ENCODE results near the gene CTXN2.

Gene CTXN2

DNA sequence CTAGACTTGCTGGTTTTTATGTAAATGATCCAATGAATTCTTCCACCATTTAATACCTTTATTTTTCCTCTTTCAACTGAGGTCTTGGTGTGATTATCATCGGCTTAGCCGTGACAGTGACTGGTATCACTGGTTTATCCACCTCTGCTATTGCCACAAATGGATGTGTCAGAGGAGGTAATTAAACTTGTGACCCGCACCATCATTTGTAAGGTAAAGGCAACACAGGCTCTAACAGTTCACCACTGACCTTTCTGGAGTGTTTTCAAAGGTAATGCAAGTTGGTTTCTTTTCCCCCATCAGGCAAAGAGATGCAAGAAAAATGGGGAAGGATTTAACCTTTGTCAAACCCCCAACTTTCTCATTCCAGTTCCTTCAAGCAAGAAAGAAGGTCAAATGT is 34.3 kb downstream of the CTXN2 start:
- H3K27me3 ChIP-seq (ENCODE audit: insufficient read depth, poor library complexity, severe bottlenecking), result peaks cover 8% of the 10 kb centered on the region
- no peak overlapping the region for H3K27ac ChIP-seq (replicated peaks)
- TF ChIP-seq GABPA (IDR thresholded peaks at IDR 0.05; ENCODE audit: low read depth) (no peak), POLR2AphosphoS5 (IDR thresholded peaks at IDR 0.05; ENCODE audit: low read depth) (no peak), SPI1 (IDR thresholded peaks at IDR 0.05; ENCODE audit: borderline replicate concordance, low read depth) (no peak)
- TF ChIP-seq, protein P1, sequence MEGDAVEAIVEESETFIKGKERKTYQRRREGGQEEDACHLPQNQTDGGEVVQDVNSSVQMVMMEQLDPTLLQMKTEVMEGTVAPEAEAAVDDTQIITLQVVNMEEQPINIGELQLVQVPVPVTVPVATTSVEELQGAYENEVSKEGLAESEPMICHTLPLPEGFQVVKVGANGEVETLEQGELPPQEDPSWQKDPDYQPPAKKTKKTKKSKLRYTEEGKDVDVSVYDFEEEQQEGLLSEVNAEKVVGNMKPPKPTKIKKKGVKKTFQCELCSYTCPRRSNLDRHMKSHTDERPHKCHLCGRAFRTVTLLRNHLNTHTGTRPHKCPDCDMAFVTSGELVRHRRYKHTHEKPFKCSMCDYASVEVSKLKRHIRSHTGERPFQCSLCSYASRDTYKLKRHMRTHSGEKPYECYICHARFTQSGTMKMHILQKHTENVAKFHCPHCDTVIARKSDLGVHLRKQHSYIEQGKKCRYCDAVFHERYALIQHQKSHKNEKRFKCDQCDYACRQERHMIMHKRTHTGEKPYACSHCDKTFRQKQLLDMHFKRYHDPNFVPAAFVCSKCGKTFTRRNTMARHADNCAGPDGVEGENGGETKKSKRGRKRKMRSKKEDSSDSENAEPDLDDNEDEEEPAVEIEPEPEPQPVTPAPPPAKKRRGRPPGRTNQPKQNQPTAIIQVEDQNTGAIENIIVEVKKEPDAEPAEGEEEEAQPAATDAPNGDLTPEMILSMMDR (IDR thresholded peaks at IDR 0.05; ENCODE audit: insufficient read depth, low read length), result no peak
- TF ChIP-seq, protein P2, sequence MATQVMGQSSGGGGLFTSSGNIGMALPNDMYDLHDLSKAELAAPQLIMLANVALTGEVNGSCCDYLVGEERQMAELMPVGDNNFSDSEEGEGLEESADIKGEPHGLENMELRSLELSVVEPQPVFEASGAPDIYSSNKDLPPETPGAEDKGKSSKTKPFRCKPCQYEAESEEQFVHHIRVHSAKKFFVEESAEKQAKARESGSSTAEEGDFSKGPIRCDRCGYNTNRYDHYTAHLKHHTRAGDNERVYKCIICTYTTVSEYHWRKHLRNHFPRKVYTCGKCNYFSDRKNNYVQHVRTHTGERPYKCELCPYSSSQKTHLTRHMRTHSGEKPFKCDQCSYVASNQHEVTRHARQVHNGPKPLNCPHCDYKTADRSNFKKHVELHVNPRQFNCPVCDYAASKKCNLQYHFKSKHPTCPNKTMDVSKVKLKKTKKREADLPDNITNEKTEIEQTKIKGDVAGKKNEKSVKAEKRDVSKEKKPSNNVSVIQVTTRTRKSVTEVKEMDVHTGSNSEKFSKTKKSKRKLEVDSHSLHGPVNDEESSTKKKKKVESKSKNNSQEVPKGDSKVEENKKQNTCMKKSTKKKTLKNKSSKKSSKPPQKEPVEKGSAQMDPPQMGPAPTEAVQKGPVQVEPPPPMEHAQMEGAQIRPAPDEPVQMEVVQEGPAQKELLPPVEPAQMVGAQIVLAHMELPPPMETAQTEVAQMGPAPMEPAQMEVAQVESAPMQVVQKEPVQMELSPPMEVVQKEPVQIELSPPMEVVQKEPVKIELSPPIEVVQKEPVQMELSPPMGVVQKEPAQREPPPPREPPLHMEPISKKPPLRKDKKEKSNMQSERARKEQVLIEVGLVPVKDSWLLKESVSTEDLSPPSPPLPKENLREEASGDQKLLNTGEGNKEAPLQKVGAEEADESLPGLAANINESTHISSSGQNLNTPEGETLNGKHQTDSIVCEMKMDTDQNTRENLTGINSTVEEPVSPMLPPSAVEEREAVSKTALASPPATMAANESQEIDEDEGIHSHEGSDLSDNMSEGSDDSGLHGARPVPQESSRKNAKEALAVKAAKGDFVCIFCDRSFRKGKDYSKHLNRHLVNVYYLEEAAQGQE (IDR thresholded peaks at IDR 0.05; ENCODE audit: insufficient replicate concordance, low read depth), result no peak
- H3K4me3 ChIP-seq (replicated peaks; ENCODE audit: insufficient read depth, low read length), result no peak overlapping the region
- DNase-seq (ENCODE audit: low read depth in 1 of 2, low spot score in 1 of 2), result no peak

DNA sequence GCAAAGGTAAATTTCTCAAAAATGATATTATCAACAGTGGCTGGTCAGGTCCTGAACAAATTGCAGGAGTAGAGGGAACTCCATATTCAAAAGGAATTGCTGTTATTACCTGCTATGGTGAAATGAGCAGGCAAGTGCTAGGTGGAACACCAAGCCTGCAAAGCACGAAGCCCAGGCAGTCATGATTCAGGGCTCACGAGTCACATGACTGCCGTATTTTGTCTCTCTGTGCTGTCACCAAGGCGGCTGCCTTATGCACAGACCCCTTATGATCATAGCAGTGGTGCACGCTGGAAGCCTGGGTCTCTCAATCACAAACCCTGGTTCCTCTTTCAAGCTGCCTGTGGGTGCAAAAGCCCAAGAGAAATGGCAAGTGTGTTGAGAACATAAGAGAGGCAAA is 39.0 kb downstream of the CTXN2 start:
- Histone ChIP-seq H3K27me3 (ENCODE audit: insufficient read depth, poor library complexity, severe bottlenecking) (peaks cover 3% of the 10 kb centered on the region), H3K27ac (replicated peaks) (no peak overlapping the region), H3K4me3 (replicated peaks; ENCODE audit: insufficient read depth, low read length) (no peak overlapping the region)
- TF ChIP-seq, protein P2 (IDR thresholded peaks at IDR 0.05; ENCODE audit: insufficient replicate concordance, low read depth), result no peak
- TF ChIP-seq SPI1 (IDR thresholded peaks at IDR 0.05; ENCODE audit: borderline replicate concordance, low read depth), result no peak
- TF ChIP-seq, protein P1 (IDR thresholded peaks at IDR 0.05; ENCODE audit: insufficient read depth, low read length), result no peak
- no peak for TF ChIP-seq POLR2AphosphoS5 (IDR thresholded peaks at IDR 0.05; ENCODE audit: low read depth)
- TF ChIP-seq GABPA (IDR thresholded peaks at IDR 0.05; ENCODE audit: low read depth), result no peak
- DNase-seq (ENCODE audit: low read depth in 1 of 2, low spot score in 1 of 2), result no peak

DNA sequence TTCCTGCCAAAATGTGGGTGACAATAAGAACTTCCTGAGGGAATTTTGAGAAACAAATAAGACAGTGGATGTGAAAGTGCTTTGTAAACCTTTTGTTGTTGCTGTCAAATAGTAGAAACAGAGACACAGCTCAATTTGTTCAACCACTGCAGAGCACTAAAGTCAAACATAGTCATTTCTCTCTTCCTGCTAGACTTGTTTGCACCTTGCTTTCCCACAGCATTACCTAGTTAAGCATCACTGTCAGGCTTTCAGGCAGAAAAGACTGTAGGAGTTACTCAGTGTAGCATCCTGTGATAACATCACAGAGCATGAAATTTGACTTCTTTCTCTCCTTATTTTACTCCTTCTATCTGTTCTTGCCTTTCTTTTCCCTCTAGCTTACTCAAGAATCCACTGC is 41.8 kb downstream of the CTXN2 start:
- Histone ChIP-seq H3K27me3 (ENCODE audit: insufficient read depth, poor library complexity, severe bottlenecking) (peaks cover 3% of the 10 kb centered on the region), H3K4me3 (replicated peaks; ENCODE audit: insufficient read depth, low read length) (no peak overlapping the region), H3K27ac (replicated peaks) (no peak overlapping the region)
- DNase-seq (ENCODE audit: low read depth in 1 of 2, low spot score in 1 of 2), result no peak
- TF ChIP-seq GABPA (IDR thresholded peaks at IDR 0.05; ENCODE audit: low read depth) (no peak), POLR2AphosphoS5 (IDR thresholded peaks at IDR 0.05; ENCODE audit: low read depth) (no peak)
- TF ChIP-seq, protein P1 (IDR thresholded peaks at IDR 0.05; ENCODE audit: insufficient read depth, low read length), result no peak

DNA sequence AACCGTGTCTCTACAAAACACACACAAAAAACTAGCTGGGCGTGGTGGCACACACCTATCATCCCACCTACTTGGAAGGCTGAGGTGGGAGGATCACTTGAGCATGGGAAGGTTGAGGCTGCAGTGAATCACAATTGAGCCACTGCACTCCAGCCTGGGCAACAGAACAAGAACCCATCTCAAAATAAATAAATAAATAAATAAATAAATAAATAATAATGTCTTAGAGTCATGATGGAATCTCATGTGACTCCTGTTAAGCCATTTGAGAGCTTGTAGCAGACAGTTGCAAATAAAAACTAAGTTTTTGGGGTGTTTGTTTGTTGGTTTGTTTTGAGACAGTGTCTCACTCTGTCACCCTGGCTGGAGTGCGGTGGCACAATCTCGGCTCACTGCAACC is 47.9 kb downstream of the CTXN2 start:
- no peak for DNase-seq (ENCODE audit: low read depth in 1 of 2, low spot score in 1 of 2)
- no peak overlapping the region for H3K4me3 ChIP-seq (replicated peaks; ENCODE audit: insufficient read depth, low read length)
- H3K27ac ChIP-seq (replicated peaks), result no peak overlapping the region
- TF ChIP-seq SPI1 (IDR thresholded peaks at IDR 0.05; ENCODE audit: borderline replicate concordance, low read depth) (no peak), GABPA (IDR thresholded peaks at IDR 0.05; ENCODE audit: low read depth) (no peak)
- TF ChIP-seq, protein P2 (IDR thresholded peaks at IDR 0.05; ENCODE audit: insufficient replicate concordance, low read depth), result no peak
- TF ChIP-seq, protein P1 (IDR thresholded peaks at IDR 0.05; ENCODE audit: insufficient read depth, low read length), result no peak
- peaks cover 3% of the 10 kb centered on the region for H3K27me3 ChIP-seq (ENCODE audit: insufficient read depth, poor library complexity, severe bottlenecking)
